DND-41 (cell line): Measurements from ENCODE around the gene AGPAT3.

ENCODE experiments used
- CTCF ChIP-seq: IDR thresholded peaks from 2 replicates; pipeline ENCODE4 v1.5.1; 2012; ENCODE audit warnings: borderline replicate concordance, low read length, moderate library complexity, mild to moderate bottlenecking; ENCODE audit not compliant: poor library complexity, severe bottlenecking; ENCODE audit errors: extremely low read depth
- EZH2 ChIP-seq: IDR thresholded peaks from 3 replicates; pipeline ENCODE4 v1.6.1; 2012; ENCODE audit warnings: borderline replicate concordance, low read depth, mild to moderate bottlenecking, moderate library complexity, low read length, inconsistent platforms; ENCODE audit not compliant: severe bottlenecking

- no peak for TF ChIP-seq EZH2
- no peak for TF ChIP-seq CTCF
Observed at GRCh38 chr21:43961382-43961909, 96.4 kb downstream of the AGPAT3 start.
